GM23338 (cell line): ENCODE results near the gene ZBTB46. TPM values are rescaled to one million over a fixed set of nuclear protein-coding genes. Genes with fewer than 3 reads are reported as not detected.

Source experiments
- ATAC-seq: fragments of 200-7000 bp; cut with Tn5 transposase; 3 replicates; pipeline ENCODE4 v1.9.1; 2020
- DNase-seq: peaks from one replicate; pipeline ENCODE4 v3.0.0-alpha.2; 2015; ENCODE audit warnings: low spot score
- H2AFZ ChIP-seq: fragments of 200-600 bp; sonication (generic); 2 replicates; pipeline ENCODE4 v1.8.0; 2016; ENCODE audit warnings: antibody characterized with exemption, mild to moderate bottlenecking, moderate library complexity
- H3F3A ChIP-seq: fragments of 200-600 bp; sonication (generic); replicated peaks from 2 replicates; pipeline ENCODE4 v1.8.0; 2017; ENCODE audit warnings: antibody characterized with exemption, mixed run types, low read depth
- H3K27ac ChIP-seq: fragments of 200-600 bp; sonication (generic); 2 replicates; pipeline ENCODE4 v1.6.1; 2016; ENCODE audit warnings: low read depth
- H3K27me3 ChIP-seq: fragments of 200-600 bp; sonication (generic); 2 replicates; pipeline ENCODE4 v1.8.0; 2016; ENCODE audit warnings: mild to moderate bottlenecking, mixed run types, moderate library complexity; ENCODE audit not compliant: insufficient read depth
- H3K36me3 ChIP-seq: fragments of 200-600 bp; sonication (generic); 2 replicates; pipeline ENCODE4 v1.8.0; 2016; ENCODE audit warnings: mild to moderate bottlenecking; ENCODE audit not compliant: insufficient read depth
- H3K4me1 ChIP-seq: fragments of 200-600 bp; sonication (generic); 2 replicates; pipeline ENCODE4 v1.8.0; 2016; ENCODE audit warnings: mild to moderate bottlenecking, moderate library complexity; ENCODE audit not compliant: insufficient read depth
- H3K4me2 ChIP-seq: fragments of 200-600 bp; sonication (generic); 2 replicates; pipeline ENCODE4 v1.7.1; 2017; ENCODE audit warnings: mixed run types
- H3K4me3 ChIP-seq: fragments of 200-600 bp; sonication (generic); 2 replicates; pipeline ENCODE4 v1.6.1; 2016; ENCODE audit warnings: mixed run types
- H3K79me2 ChIP-seq: fragments of 200-600 bp; sonication (generic); replicated peaks from 2 replicates; pipeline ENCODE4 v1.8.0; 2017; ENCODE audit warnings: mild to moderate bottlenecking; ENCODE audit not compliant: insufficient read depth
- H3K9me2 ChIP-seq: fragments of 200-600 bp; sonication (generic); 2 replicates; pipeline ENCODE4 v1.8.0; 2017; ENCODE audit not compliant: insufficient read depth
- H4K20me1 ChIP-seq: fragments of 200-600 bp; sonication (generic); replicated peaks from 2 replicates; pipeline ENCODE4 v1.8.0; 2017; ENCODE audit warnings: mild to moderate bottlenecking; ENCODE audit not compliant: insufficient read depth
- H3K27ac Mint-ChIP-seq: 2 replicates; pipeline ENCODE4 v1.8.0; 2020; ENCODE audit warnings: inconsistent platforms, mild to moderate bottlenecking, moderate library complexity, mixed read lengths
- H3K27me3 Mint-ChIP-seq: 3 replicates; pipeline ENCODE4 v1.8.0; 2022; ENCODE audit warnings: low read depth, mild to moderate bottlenecking, moderate library complexity, mixed read lengths, inconsistent platforms; ENCODE audit not compliant: insufficient read depth, poor library complexity
- H3K36me3 Mint-ChIP-seq: 3 replicates; pipeline ENCODE4 v1.8.0; 2021; ENCODE audit warnings: low read depth, mild to moderate bottlenecking, inconsistent platforms, moderate library complexity, mixed read lengths
- H3K4me1 Mint-ChIP-seq: 3 replicates; pipeline ENCODE4 v1.8.0; 2020; ENCODE audit warnings: mild to moderate bottlenecking, inconsistent platforms, mixed read lengths
- H3K4me3 Mint-ChIP-seq: 3 replicates; pipeline ENCODE4 v1.8.0; 2021; ENCODE audit warnings: moderate library complexity, mild to moderate bottlenecking, inconsistent platforms, mixed read lengths
- H3K9me3 Mint-ChIP-seq: 3 replicates; pipeline ENCODE4 v1.8.0; 2020; ENCODE audit warnings: moderate library complexity, mild to moderate bottlenecking, inconsistent platforms, mixed read lengths
- CREB1 ChIP-seq: fragments of 250-450 bp; sonication (Bioruptor Pico); IDR thresholded peaks from 2 replicates; pipeline ENCODE4 v1.5.0; 2020; ENCODE audit warnings: low read depth, mild to moderate bottlenecking, moderate library complexity
- CTCF ChIP-seq, 2 experiments: fragments of 200-600 bp in 1 of 2; sonication (generic) in 1 of 2; conservative IDR thresholded peaks; 2 replicates each; pipeline versions ENCODE4 v1.5.1 to v1.6.1; 2016 to 2017; ENCODE audit warnings: antibody characterized with exemption in 2 of 2, low read depth in 2 of 2, mild to moderate bottlenecking in 2 of 2, moderate library complexity in 1 of 2
- EZH2 ChIP-seq: fragments of 200-600 bp; sonication (generic); IDR thresholded peaks from one replicate; pipeline ENCODE4 v1.8.0; 2017; ENCODE audit warnings: antibody characterized with exemption, mild to moderate bottlenecking, low read depth; ENCODE audit not compliant: unreplicated experiment
- EZH2phosphoT487 ChIP-seq: fragments of 200-600 bp; sonication (generic); IDR thresholded peaks from one replicate; pipeline ENCODE4 v1.8.1; 2018; ENCODE audit warnings: antibody characterized with exemption; ENCODE audit not compliant: unreplicated experiment
- JUNB ChIP-seq: IDR thresholded peaks from one replicate; pipeline ENCODE4 v1.6.1; 2016; ENCODE audit warnings: antibody characterized with exemption; ENCODE audit not compliant: unreplicated experiment
- NANOG ChIP-seq: IDR thresholded peaks from 2 replicates; pipeline ENCODE4 v1.6.1; 2016; ENCODE audit warnings: antibody characterized with exemption, borderline replicate concordance
- POLR2AphosphoS5 ChIP-seq: IDR thresholded peaks from 2 replicates; pipeline ENCODE4 v1.6.1; 2016; ENCODE audit warnings: antibody characterized with exemption, low read depth
- REST ChIP-seq: IDR thresholded peaks from one replicate; pipeline ENCODE4 v1.6.1; 2018; ENCODE audit warnings: antibody characterized with exemption; ENCODE audit not compliant: unreplicated experiment
- STAT1 ChIP-seq: IDR thresholded peaks from one replicate; pipeline ENCODE4 v1.6.1; 2016; ENCODE audit warnings: antibody characterized with exemption; ENCODE audit not compliant: unreplicated experiment
- ZNF114 ChIP-seq: fragments of 250-450 bp; sonication (Bioruptor Pico); IDR thresholded peaks from 2 replicates; pipeline ENCODE4 v1.5.0; 2020; ENCODE audit warnings: mild to moderate bottlenecking, moderate library complexity
- ZNF331 ChIP-seq: fragments of 250-450 bp; sonication (Bioruptor Pico); IDR thresholded peaks from 2 replicates; pipeline ENCODE4 v1.5.0; 2020; ENCODE audit warnings: low read depth, mild to moderate bottlenecking, moderate library complexity
- polyA plus RNA-seq: library from polyadenylated mRNA; unstranded; fragments of >200 nt; fragmentation: Nextera tagmentation; extraction: Ambion mirVana; gene quantifications from 2 replicates; pipeline ENCODE4 v1.2.1, GENCODE V29; 2016
- total RNA-seq: library from RNA; depleted of rRNA; stranded (reverse); fragments of >200 nt; shearing (Covaris generic); gene quantifications from 2 replicates; pipeline ENCODE4 v1.2.3, GENCODE V29; 2014
- TF ChIP-seq, protein P1 (sequence below): fragments of 250-450 bp; sonication (Bioruptor Pico); IDR thresholded peaks from 2 replicates; pipeline ENCODE4 v1.5.0; 2020; ENCODE audit warnings: mild to moderate bottlenecking, moderate library complexity
- TF ChIP-seq, protein P2 (sequence below): IDR thresholded peaks from 2 replicates; pipeline ENCODE4 v1.6.1; 2016; ENCODE audit warnings: antibody characterized with exemption

The ZBTB46 gene
- total and polyA plus RNA-seq, 2 experiments from 2014 or later, result 3.2 to 26.9 TPM

DNA sequence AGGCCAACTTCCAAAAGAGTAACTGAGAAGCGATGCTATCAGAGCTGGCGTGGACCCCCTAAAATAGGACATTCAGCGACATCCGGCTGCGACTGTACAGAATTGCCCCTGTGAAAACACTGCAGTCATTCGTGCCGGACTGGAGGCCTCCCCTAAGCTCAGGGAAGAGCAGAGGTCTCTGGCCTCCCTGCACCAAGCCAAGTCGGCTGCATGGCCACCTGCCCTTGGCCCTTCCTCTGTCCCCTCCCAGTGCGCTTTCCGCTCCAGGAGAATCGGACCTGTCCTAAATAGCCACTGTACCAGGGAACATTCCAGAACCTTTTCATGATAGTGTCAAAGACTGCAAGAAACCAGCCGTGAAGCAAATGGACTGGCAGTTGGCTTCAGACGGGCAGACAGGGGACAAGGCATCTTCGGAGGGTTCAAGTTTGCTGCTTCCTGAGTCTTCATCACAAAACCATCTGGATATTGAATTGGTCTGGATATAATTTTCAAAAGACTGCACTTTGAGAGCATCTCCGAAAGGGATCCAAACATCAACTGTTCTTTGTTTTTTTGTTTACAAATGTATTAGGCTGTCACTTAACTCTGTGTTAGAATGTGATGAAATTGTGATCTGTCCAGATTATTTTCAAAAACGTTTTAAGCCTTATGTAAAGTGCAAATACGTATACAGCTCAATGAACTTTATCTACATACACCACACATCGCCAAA, 75.0 kb downstream of the ZBTB46 start:
- H4K20me1 ChIP-seq, result no peaks in the 10 kb centered on the region
- peaks cover 8% of the 10 kb centered on the region for H3F3A ChIP-seq
- H3K79me2 ChIP-seq, result no peaks in the 10 kb centered on the region
- no peaks in the 10 kb centered on the region for H3K9me2 ChIP-seq
- H3K27ac ChIP-seq, result no peak overlapping the region
- Mint-ChIP-seq H3K27ac (no peak overlapping the region), H3K9me3 (no peaks in the 10 kb centered on the region; the same call in 1 of the 3 replicates), H3K27me3 (peaks cover 5% of the 10 kb centered on the region), H3K4me3 (no peak overlapping the region), H3K4me1 (peaks cover 11% of the 10 kb centered on the region), H3K36me3 (peaks cover 5% of the 10 kb centered on the region; the same call in 2 of the 3 replicates)
- ATAC-seq (no peak), DNase-seq (no peak)
- H3K4me1 ChIP-seq, result peaks cover 4% of the 10 kb centered on the region; the same call in 1 of the 2 replicates
- H3K27me3 ChIP-seq, result no peaks in the 10 kb centered on the region
- TF ChIP-seq REST (no peak), CTCF (conservative IDR thresholded peaks at IDR 0.05; ENCODE audit: low read depth in 2 of 2) (no peak), STAT1 (no peak), POLR2AphosphoS5 (no peak), NANOG (no peak), CREB1 (CRISPR knock-in tag) (no peak), EZH2 (no peak), ZNF114 (CRISPR knock-in tag) (no peak), EZH2phosphoT487 (no peak), JUNB (no peak), ZNF331 (CRISPR knock-in tag) (no peak)
- TF ChIP-seq, protein P1, sequence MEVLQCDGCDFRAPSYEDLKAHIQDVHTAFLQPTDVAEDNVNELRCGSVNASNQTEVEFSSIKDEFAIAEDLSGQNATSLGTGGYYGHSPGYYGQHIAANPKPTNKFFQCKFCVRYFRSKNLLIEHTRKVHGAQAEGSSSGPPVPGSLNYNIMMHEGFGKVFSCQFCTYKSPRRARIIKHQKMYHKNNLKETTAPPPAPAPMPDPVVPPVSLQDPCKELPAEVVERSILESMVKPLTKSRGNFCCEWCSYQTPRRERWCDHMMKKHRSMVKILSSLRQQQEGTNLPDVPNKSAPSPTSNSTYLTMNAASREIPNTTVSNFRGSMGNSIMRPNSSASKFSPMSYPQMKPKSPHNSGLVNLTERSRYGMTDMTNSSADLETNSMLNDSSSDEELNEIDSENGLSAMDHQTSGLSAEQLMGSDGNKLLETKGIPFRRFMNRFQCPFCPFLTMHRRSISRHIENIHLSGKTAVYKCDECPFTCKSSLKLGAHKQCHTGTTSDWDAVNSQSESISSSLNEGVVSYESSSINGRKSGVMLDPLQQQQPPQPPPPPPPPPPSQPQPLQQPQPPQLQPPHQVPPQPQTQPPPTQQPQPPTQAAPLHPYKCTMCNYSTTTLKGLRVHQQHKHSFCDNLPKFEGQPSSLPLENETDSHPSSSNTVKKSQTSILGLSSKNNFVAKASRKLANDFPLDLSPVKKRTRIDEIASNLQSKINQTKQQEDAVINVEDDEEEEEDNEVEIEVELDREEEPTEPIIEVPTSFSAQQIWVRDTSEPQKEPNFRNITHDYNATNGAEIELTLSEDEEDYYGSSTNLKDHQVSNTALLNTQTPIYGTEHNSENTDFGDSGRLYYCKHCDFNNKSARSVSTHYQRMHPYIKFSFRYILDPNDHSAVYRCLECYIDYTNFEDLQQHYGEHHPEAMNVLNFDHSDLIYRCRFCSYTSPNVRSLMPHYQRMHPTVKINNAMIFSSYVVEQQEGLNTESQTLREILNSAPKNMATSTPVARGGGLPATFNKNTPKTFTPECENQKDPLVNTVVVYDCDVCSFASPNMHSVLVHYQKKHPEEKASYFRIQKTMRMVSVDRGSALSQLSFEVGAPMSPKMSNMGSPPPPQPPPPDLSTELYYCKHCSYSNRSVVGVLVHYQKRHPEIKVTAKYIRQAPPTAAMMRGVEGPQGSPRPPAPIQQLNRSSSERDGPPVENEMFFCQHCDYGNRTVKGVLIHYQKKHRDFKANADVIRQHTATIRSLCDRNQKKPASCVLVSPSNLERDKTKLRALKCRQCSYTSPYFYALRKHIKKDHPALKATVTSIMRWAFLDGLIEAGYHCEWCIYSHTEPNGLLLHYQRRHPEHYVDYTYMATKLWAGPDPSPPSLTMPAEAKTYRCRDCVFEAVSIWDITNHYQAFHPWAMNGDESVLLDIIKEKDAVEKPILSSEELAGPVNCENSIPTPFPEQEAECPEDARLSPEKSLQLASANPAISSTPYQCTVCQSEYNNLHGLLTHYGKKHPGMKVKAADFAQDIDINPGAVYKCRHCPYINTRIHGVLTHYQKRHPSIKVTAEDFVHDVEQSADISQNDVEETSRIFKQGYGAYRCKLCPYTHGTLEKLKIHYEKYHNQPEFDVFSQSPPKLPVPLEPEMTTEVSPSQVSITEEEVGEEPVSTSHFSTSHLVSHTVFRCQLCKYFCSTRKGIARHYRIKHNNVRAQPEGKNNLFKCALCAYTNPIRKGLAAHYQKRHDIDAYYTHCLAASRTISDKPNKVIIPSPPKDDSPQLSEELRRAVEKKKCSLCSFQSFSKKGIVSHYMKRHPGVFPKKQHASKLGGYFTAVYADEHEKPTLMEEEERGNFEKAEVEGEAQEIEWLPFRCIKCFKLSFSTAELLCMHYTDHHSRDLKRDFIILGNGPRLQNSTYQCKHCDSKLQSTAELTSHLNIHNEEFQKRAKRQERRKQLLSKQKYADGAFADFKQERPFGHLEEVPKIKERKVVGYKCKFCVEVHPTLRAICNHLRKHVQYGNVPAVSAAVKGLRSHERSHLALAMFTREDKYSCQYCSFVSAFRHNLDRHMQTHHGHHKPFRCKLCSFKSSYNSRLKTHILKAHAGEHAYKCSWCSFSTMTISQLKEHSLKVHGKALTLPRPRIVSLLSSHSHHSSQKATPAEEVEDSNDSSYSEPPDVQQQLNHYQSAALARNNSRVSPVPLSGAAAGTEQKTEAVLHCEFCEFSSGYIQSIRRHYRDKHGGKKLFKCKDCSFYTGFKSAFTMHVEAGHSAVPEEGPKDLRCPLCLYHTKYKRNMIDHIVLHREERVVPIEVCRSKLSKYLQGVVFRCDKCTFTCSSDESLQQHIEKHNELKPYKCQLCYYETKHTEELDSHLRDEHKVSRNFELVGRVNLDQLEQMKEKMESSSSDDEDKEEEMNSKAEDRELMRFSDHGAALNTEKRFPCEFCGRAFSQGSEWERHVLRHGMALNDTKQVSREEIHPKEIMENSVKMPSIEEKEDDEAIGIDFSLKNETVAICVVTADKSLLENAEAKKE (CRISPR knock-in tag), result no peak
- TF ChIP-seq, protein P2, sequence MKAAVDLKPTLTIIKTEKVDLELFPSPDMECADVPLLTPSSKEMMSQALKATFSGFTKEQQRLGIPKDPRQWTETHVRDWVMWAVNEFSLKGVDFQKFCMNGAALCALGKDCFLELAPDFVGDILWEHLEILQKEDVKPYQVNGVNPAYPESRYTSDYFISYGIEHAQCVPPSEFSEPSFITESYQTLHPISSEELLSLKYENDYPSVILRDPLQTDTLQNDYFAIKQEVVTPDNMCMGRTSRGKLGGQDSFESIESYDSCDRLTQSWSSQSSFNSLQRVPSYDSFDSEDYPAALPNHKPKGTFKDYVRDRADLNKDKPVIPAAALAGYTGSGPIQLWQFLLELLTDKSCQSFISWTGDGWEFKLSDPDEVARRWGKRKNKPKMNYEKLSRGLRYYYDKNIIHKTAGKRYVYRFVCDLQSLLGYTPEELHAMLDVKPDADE, result no peak
- no peak overlapping the region for H3K4me3 ChIP-seq
- H3K36me3 ChIP-seq, result no peaks in the 10 kb centered on the region
- H3K4me2 ChIP-seq, result no peak overlapping the region
- H2AFZ ChIP-seq, result no peak overlapping the region
